Caco-2 (cell line): ENCODE measurements around the gene SGMS1. TPM values are rescaled to one million over a fixed set of nuclear protein-coding genes. Genes with fewer than 3 reads are reported as not detected.

Source experiments
- BruUV-seq: library from RNA; stranded (reverse); fragments of 400-500 nt; replicated peaks from 2 replicates; lab custom pipeline; 2021; lab: Mats Ljungman, UMichigan
- CTCF ChIA-PET: fragments of 300-600 bp; sonication (Branson Sonifier 250); formaldehyde crosslinking; loops from one replicate; lab custom pipeline; 2022; ENCODE audit warnings: antibody characterized with exemption; lab: Charles Lee
- POLR2A ChIA-PET: fragments of 300-600 bp; sonication (Branson Sonifier 250); formaldehyde crosslinking; loops from one replicate; lab custom pipeline; 2022; ENCODE audit warnings: antibody characterized with exemption; lab: Charles Lee
- DNase-seq, 2 experiments: peaks; one replicate each; pipeline versions ENCODE4 v3.0.0 to v3.0.0-alpha.2; 2020 to 2022
- H3K27me3 ChIP-seq: replicated peaks from 2 replicates; pipeline ENCODE4 v1.6.0; 2011; ENCODE audit warnings: low read length; ENCODE audit not compliant: control insufficient read depth, insufficient read depth
- H3K36me3 ChIP-seq: 2 replicates; pipeline ENCODE4 v1.5.1; 2011; ENCODE audit warnings: low read length; ENCODE audit not compliant: control insufficient read depth, insufficient read depth
- H3K4me1 ChIP-seq: fragments of 250-450 bp; sonication (Bioruptor Pico); 2 replicates; pipeline ENCODE4 v1.5.1; 2020; ENCODE audit warnings: mild to moderate bottlenecking
- H3K4me3 ChIP-seq: 2 replicates; pipeline ENCODE4 v1.5.1; 2011; ENCODE audit warnings: low read depth, mild to moderate bottlenecking, control low read depth, low read length
- H3K9me3 ChIP-seq: fragments of 250-450 bp; sonication (Bioruptor Pico); 2 replicates; pipeline ENCODE4 v1.5.1; 2020; ENCODE audit warnings: mild to moderate bottlenecking, moderate library complexity
- H3K27ac Mint-ChIP-seq: one replicate; pipeline ENCODE4 v1.8.0; 2022; ENCODE audit warnings: mixed read lengths; ENCODE audit not compliant: unreplicated experiment
- H3K27me3 Mint-ChIP-seq: one replicate; pipeline ENCODE4 v1.8.0; 2022; ENCODE audit warnings: mixed read lengths; ENCODE audit not compliant: insufficient read depth, unreplicated experiment
- H3K36me3 Mint-ChIP-seq: one replicate; pipeline ENCODE4 v1.8.0; 2022; ENCODE audit warnings: mild to moderate bottlenecking, mixed read lengths; ENCODE audit not compliant: insufficient read depth, unreplicated experiment
- H3K4me1 Mint-ChIP-seq: one replicate; pipeline ENCODE4 v1.8.0; 2022; ENCODE audit warnings: low read depth, mixed read lengths; ENCODE audit not compliant: unreplicated experiment
- H3K4me3 Mint-ChIP-seq: one replicate; pipeline ENCODE4 v1.8.0; 2022; ENCODE audit warnings: mild to moderate bottlenecking, moderate library complexity, mixed read lengths; ENCODE audit not compliant: unreplicated experiment
- H3K9me3 Mint-ChIP-seq: one replicate; pipeline ENCODE4 v1.8.0; 2022; ENCODE audit warnings: mixed read lengths; ENCODE audit not compliant: unreplicated experiment
- intact Hi-C: fragments of 100-400 bp; cut with micrococcal nuclease; formaldehyde crosslinking; loops from one replicate; pipeline ENCODE4 v1.10.0; 2022; ENCODE audit not compliant: unreplicated experiment
- total RNA-seq: library from RNA; stranded (reverse); gene quantifications from 2 replicates; pipeline ENCODE4 v1.2.3, GENCODE V29; 2022
- TF ChIP-seq, protein P1 (sequence below), 2 experiments: fragments of 200-600 bp in 1 of 2; IDR thresholded peaks; 1 replicate in 1 of 2; 2 replicates in 1 of 2; pipeline versions ENCODE4 v1.5.1 to v1.8.0; 2011 to 2022; ENCODE audit warnings: antibody characterized with exemption in 1 of 2, control low read depth in 1 of 2, inconsistent platforms in 1 of 2, low read depth in 1 of 2, low read length in 1 of 2, mild to moderate bottlenecking in 1 of 2, moderate library complexity in 1 of 2; ENCODE audit not compliant: insufficient read depth in 1 of 2, severe bottlenecking in 1 of 2, unreplicated experiment in 1 of 2

Gene SGMS1
- total RNA-seq, 1 experiment from 2014 or later = 30.5 TPM

GRCh38 chr10:50472914-50473313, 150.8 kb downstream of the SGMS1 start:
- no TSS peak for BruUV-seq
- no peak overlapping the region for H3K27ac Mint-ChIP-seq
- intact Hi-C loops = no loop called here

GRCh38 chr10:50471583-50471975, 152.2 kb downstream of the SGMS1 start:
- Mint-ChIP-seq H3K27me3 (no peaks in the 10 kb centered on the region), H3K36me3 (no peaks in the 10 kb centered on the region), H3K4me3 (no peak overlapping the region), H3K27ac (no peak overlapping the region), H3K4me1 (peaks cover 16% of the 10 kb centered on the region), H3K9me3 (no peaks in the 10 kb centered on the region)
- DNase-seq = no peak
- ChIA-PET POLR2A (no interaction called here), CTCF (no interaction called here)
- no peaks in the 10 kb centered on the region for H3K36me3 ChIP-seq
- H3K27me3 ChIP-seq = no peaks in the 10 kb centered on the region
- intact Hi-C loops = no loop called here
- no TSS peak for BruUV-seq
- H3K4me1 ChIP-seq = peaks cover 9% of the 10 kb centered on the region
- peaks cover 3% of the 10 kb centered on the region; the same call in 1 of the 2 replicates for H3K9me3 ChIP-seq
- H3K4me3 ChIP-seq = no peak overlapping the region
- TF ChIP-seq, protein P1, sequence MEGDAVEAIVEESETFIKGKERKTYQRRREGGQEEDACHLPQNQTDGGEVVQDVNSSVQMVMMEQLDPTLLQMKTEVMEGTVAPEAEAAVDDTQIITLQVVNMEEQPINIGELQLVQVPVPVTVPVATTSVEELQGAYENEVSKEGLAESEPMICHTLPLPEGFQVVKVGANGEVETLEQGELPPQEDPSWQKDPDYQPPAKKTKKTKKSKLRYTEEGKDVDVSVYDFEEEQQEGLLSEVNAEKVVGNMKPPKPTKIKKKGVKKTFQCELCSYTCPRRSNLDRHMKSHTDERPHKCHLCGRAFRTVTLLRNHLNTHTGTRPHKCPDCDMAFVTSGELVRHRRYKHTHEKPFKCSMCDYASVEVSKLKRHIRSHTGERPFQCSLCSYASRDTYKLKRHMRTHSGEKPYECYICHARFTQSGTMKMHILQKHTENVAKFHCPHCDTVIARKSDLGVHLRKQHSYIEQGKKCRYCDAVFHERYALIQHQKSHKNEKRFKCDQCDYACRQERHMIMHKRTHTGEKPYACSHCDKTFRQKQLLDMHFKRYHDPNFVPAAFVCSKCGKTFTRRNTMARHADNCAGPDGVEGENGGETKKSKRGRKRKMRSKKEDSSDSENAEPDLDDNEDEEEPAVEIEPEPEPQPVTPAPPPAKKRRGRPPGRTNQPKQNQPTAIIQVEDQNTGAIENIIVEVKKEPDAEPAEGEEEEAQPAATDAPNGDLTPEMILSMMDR (IDR thresholded peaks at IDR 0.05; ENCODE audit: insufficient read depth in 1 of 2, low read depth in 1 of 2, low read length in 1 of 2, severe bottlenecking in 1 of 2, unreplicated experiment in 1 of 2) = no peak

More at GRCh38 chr10:50472914-50473313, 150.8 kb downstream of the SGMS1 start:
- TF ChIP-seq, protein P1 (IDR thresholded peaks at IDR 0.05; ENCODE audit: insufficient read depth in 1 of 2, low read depth in 1 of 2, low read length in 1 of 2, severe bottlenecking in 1 of 2, unreplicated experiment in 1 of 2) = no peak
- no peaks in the 10 kb centered on the region for H3K36me3 Mint-ChIP-seq
- no peak for DNase-seq
- peaks cover 16% of the 10 kb centered on the region for H3K4me1 Mint-ChIP-seq
- peaks cover 9% of the 10 kb centered on the region for H3K9me3 ChIP-seq
- no peaks in the 10 kb centered on the region for H3K36me3 ChIP-seq
- H3K9me3 Mint-ChIP-seq = no peaks in the 10 kb centered on the region
- H3K4me3 Mint-ChIP-seq = no peak overlapping the region
- ChIA-PET CTCF (no interaction called here), POLR2A (no interaction called here)
- no peaks in the 10 kb centered on the region for H3K27me3 Mint-ChIP-seq
- H3K4me3 ChIP-seq = no peak overlapping the region
- no peaks in the 10 kb centered on the region for H3K27me3 ChIP-seq
- peaks cover 9% of the 10 kb centered on the region for H3K4me1 ChIP-seq

GRCh38 chr10:50470798-50471582, 152.8 kb downstream of the SGMS1 start:
- no peak for DNase-seq
- H3K27me3 Mint-ChIP-seq = no peaks in the 10 kb centered on the region
- TF ChIP-seq, protein P1 (IDR thresholded peaks at IDR 0.05; ENCODE audit: insufficient read depth in 1 of 2, low read depth in 1 of 2, low read length in 1 of 2, severe bottlenecking in 1 of 2, unreplicated experiment in 1 of 2) = no peak
- Histone ChIP-seq H3K4me1 (peaks cover 9% of the 10 kb centered on the region), H3K4me3 (no peak overlapping the region), H3K27me3 (no peaks in the 10 kb centered on the region), H3K9me3 (no peaks in the 10 kb centered on the region), H3K36me3 (no peaks in the 10 kb centered on the region)
- intact Hi-C loops = no loop called here
- peaks cover 16% of the 10 kb centered on the region for H3K4me1 Mint-ChIP-seq
- CTCF ChIA-PET = no interaction called here
- POLR2A ChIA-PET = no interaction called here
- BruUV-seq = no TSS peak
- H3K36me3 Mint-ChIP-seq = no peaks in the 10 kb centered on the region
- H3K4me3 Mint-ChIP-seq = no peak overlapping the region
- peak overlapping the region; percentile 11 for H3K27ac Mint-ChIP-seq
- H3K9me3 Mint-ChIP-seq = no peaks in the 10 kb centered on the region
